H9 (cell line): ENCODE data around the gene SYAP1. TPM values are rescaled to one million over a fixed set of nuclear protein-coding genes. Genes with fewer than 3 reads are reported as not detected.

ENCODE experiments used
- DNase-seq: peaks from one replicate; pipeline ENCODE4 v3.0.0-alpha.2; 2017
- H2AFZ ChIP-seq: one replicate; pipeline ENCODE4 v1.6.1; 2013; ENCODE audit warnings: mild to moderate bottlenecking, low read length, control low read depth, moderate library complexity
- H2AK5ac ChIP-seq: 2 replicates; pipeline ENCODE4 v1.6.1; 2013; ENCODE audit warnings: low read length, control low read depth, mixed read lengths; ENCODE audit not compliant: insufficient read length
- H2BK120ac ChIP-seq: one replicate; pipeline ENCODE4 v1.6.1; 2013; ENCODE audit warnings: low read depth, mild to moderate bottlenecking, low read length, control low read depth, inconsistent platforms; ENCODE audit not compliant: poor library complexity, severe bottlenecking
- H2BK12ac ChIP-seq: 2 replicates; pipeline ENCODE4 v1.6.1; 2013; ENCODE audit warnings: low read length, control low read depth, mixed read lengths, low read depth; ENCODE audit not compliant: insufficient read length
- H2BK15ac ChIP-seq: 2 replicates; pipeline ENCODE4 v1.6.1; 2013; ENCODE audit warnings: low read depth, low read length, control low read depth
- H2BK20ac ChIP-seq: one replicate; pipeline ENCODE4 v1.6.1; 2013; ENCODE audit warnings: low read depth, mild to moderate bottlenecking, low read length, control low read depth, inconsistent platforms; ENCODE audit not compliant: poor library complexity, severe bottlenecking
- H2BK5ac ChIP-seq: 2 replicates; pipeline ENCODE4 v1.6.1; 2013; ENCODE audit warnings: low read length, control low read depth, mixed read lengths; ENCODE audit not compliant: insufficient read length
- H3K14ac ChIP-seq: 2 replicates; pipeline ENCODE4 v1.6.1; 2013; ENCODE audit warnings: low read length, control low read depth; ENCODE audit not compliant: insufficient read depth
- H3K18ac ChIP-seq: 2 replicates; pipeline ENCODE4 v1.6.1; 2013; ENCODE audit warnings: low read depth, mild to moderate bottlenecking, mixed read lengths, low read length, control low read depth; ENCODE audit not compliant: insufficient read length
- H3K23ac ChIP-seq: 2 replicates; pipeline ENCODE4 v1.6.1; 2013; ENCODE audit warnings: low read length, control low read depth, mixed read lengths, low read depth; ENCODE audit not compliant: insufficient read length
- H3K23me2 ChIP-seq: 2 replicates; pipeline ENCODE4 v1.6.1; 2013; ENCODE audit warnings: low read depth, mild to moderate bottlenecking, mixed read lengths, low read length, control low read depth; ENCODE audit not compliant: insufficient read length, poor library complexity, severe bottlenecking
- H3K27ac ChIP-seq: 2 replicates; pipeline ENCODE4 v1.5.1; 2013; ENCODE audit warnings: low read length, control low read depth, mixed read lengths, low read depth; ENCODE audit not compliant: insufficient read length
- H3K27me3 ChIP-seq: 2 replicates; pipeline ENCODE4 v1.6.1; 2013; ENCODE audit warnings: low read length, control low read depth, inconsistent platforms; ENCODE audit not compliant: insufficient read depth
- H3K4ac ChIP-seq: 2 replicates; pipeline ENCODE4 v1.6.1; 2013; ENCODE audit warnings: low read depth, mild to moderate bottlenecking, control low read depth, inconsistent platforms, low read length, moderate library complexity
- H3K4me1 ChIP-seq: 2 replicates; pipeline ENCODE4 v1.6.1; 2013; ENCODE audit warnings: low read length, control low read depth, inconsistent platforms; ENCODE audit not compliant: insufficient read depth
- H3K4me2 ChIP-seq: 2 replicates; pipeline ENCODE4 v1.6.1; 2013; ENCODE audit warnings: low read length, control low read depth, mixed read lengths; ENCODE audit not compliant: insufficient read length, insufficient read depth
- H3K56ac ChIP-seq: 2 replicates; pipeline ENCODE4 v1.6.1; 2013; ENCODE audit warnings: low read depth, mild to moderate bottlenecking, mixed read lengths, low read length, control low read depth; ENCODE audit not compliant: insufficient read length
- H3K79me1 ChIP-seq: 2 replicates; pipeline ENCODE4 v1.6.1; 2013; ENCODE audit warnings: low read depth, mild to moderate bottlenecking, moderate library complexity, low read length, control low read depth, inconsistent platforms; ENCODE audit not compliant: insufficient read depth, poor library complexity, severe bottlenecking
- H3K79me2 ChIP-seq: 2 replicates; pipeline ENCODE4 v1.6.1; 2013; ENCODE audit warnings: low read length, control low read depth, inconsistent platforms; ENCODE audit not compliant: insufficient read depth
- H3K9ac ChIP-seq: 2 replicates; pipeline ENCODE4 v1.6.1; 2013; ENCODE audit warnings: low read length, control low read depth, mixed read lengths; ENCODE audit not compliant: insufficient read length; ENCODE audit errors: extremely low read depth
- H3K9me3 ChIP-seq: one replicate; pipeline ENCODE4 v1.6.1; 2013; ENCODE audit warnings: low read depth, low read length, inconsistent platforms; ENCODE audit not compliant: control insufficient read depth
- H3T11ph ChIP-seq: one replicate; pipeline ENCODE4 v1.6.1; 2013; ENCODE audit warnings: mild to moderate bottlenecking, low read length, control low read depth, inconsistent platforms
- H4K20me1 ChIP-seq: one replicate; pipeline ENCODE4 v1.6.1; 2013; ENCODE audit not compliant: control insufficient read depth, insufficient read length, insufficient read depth
- H4K5ac ChIP-seq: 2 replicates; pipeline ENCODE4 v1.6.1; 2013; ENCODE audit warnings: low read depth, mild to moderate bottlenecking, mixed read lengths, low read length, control low read depth; ENCODE audit not compliant: insufficient read length
- H4K8ac ChIP-seq: replicated peaks from 2 replicates; pipeline ENCODE4 v1.6.1; 2013; ENCODE audit warnings: low read length, control low read depth, mixed read lengths, low read depth; ENCODE audit not compliant: insufficient read length
- H4K91ac ChIP-seq: 2 replicates; pipeline ENCODE4 v1.6.1; 2013; ENCODE audit warnings: low read depth, mild to moderate bottlenecking, moderate library complexity, mixed read lengths, low read length, control low read depth; ENCODE audit not compliant: insufficient read length
- H3K27ac Mint-ChIP-seq, 3 experiments: 2 replicates in 2 of 3; 3 replicates in 1 of 3; pipeline ENCODE4 v1.8.0; 2020 to 2021; ENCODE audit warnings: mixed read lengths in 3 of 3, mild to moderate bottlenecking in 1 of 3, moderate library complexity in 1 of 3
- H3K27me3 Mint-ChIP-seq: 2 replicates; pipeline ENCODE4 v1.8.0; 2021; ENCODE audit warnings: low read depth, mild to moderate bottlenecking, moderate library complexity, mixed read lengths
- H3K36me3 Mint-ChIP-seq, 3 experiments: 2 replicates in 2 of 3; 3 replicates in 1 of 3; pipeline ENCODE4 v1.8.0; 2020 to 2021; ENCODE audit warnings: low read depth in 3 of 3, mixed read lengths in 3 of 3; ENCODE audit not compliant: insufficient read depth in 1 of 3
- H3K4me1 Mint-ChIP-seq, 2 experiments: 2 replicates each; pipeline ENCODE4 v1.8.0; 2020; ENCODE audit warnings: mixed read lengths in 2 of 2
- H3K4me3 Mint-ChIP-seq, 2 experiments: 2 replicates in 1 of 2; 3 replicates in 1 of 2; pipeline ENCODE4 v1.8.0; 2020 to 2021; ENCODE audit warnings: mild to moderate bottlenecking in 2 of 2, mixed read lengths in 2 of 2, moderate library complexity in 1 of 2
- H3K9me3 Mint-ChIP-seq, 2 experiments: 2 replicates in 1 of 2; 3 replicates in 1 of 2; pipeline ENCODE4 v1.8.0; 2020; ENCODE audit warnings: mild to moderate bottlenecking in 2 of 2, mixed read lengths in 2 of 2, moderate library complexity in 1 of 2
- CTCF ChIP-seq: fragments of 200-600 bp; sonication (generic); conservative IDR thresholded peaks from 3 replicates; pipeline ENCODE4 v1.8.0; 2021; ENCODE audit warnings: antibody characterized with exemption, mild to moderate bottlenecking
- total RNA-seq: library from RNA; stranded (reverse); gene quantifications from 2 replicates; pipeline ENCODE4 v1.2.1, GENCODE V29; 2021

The SYAP1 gene
- total RNA-seq, 1 experiment from 2014 or later: 42.7 TPM

GRCh38 chrX:16727637-16728036 lies 8.2 kb downstream of the SYAP1 start:
- peaks cover 43 to 56% (median 52%) of the 10 kb centered on the region in 3 experiments for H3K36me3 Mint-ChIP-seq
- no peaks in the 10 kb centered on the region for H3K27me3 Mint-ChIP-seq
- H3K4me1 ChIP-seq: no peaks in the 10 kb centered on the region

More at GRCh38 chrX:16727637-16728036, 8.2 kb downstream of the SYAP1 start:
- Histone ChIP-seq H4K91ac (no peak overlapping the region), H2BK12ac (no peak overlapping the region), H2BK15ac (no peak overlapping the region), H4K20me1 (no peaks in the 10 kb centered on the region), H3K79me1 (peaks cover 7% of the 10 kb centered on the region), H3K27me3 (no peaks in the 10 kb centered on the region), H3K14ac (no peak overlapping the region), H3T11ph (no peak overlapping the region), H3K27ac (no peak overlapping the region), H3K23ac (no peak overlapping the region), H2BK5ac (no peak overlapping the region), H3K9ac (no peak overlapping the region), H2BK20ac (no peak overlapping the region), H4K5ac (no peak overlapping the region), H2AFZ (no peak overlapping the region), H3K4me2 (no peak overlapping the region), H4K8ac (no peak overlapping the region), H3K9me3 (no peaks in the 10 kb centered on the region), H3K56ac (no peak overlapping the region), H3K79me2 (peaks cover 19% of the 10 kb centered on the region; the same call in 1 of the 2 replicates), H2BK120ac (no peak overlapping the region), H2AK5ac (no peak overlapping the region), H3K18ac (no peak overlapping the region), H3K23me2 (no peaks in the 10 kb centered on the region), H3K4ac (no peak overlapping the region)
- TF ChIP-seq CTCF: no peak
- DNase-seq: no peak
- Mint-ChIP-seq H3K4me1 (peaks cover under 1 to 2% of the 10 kb centered on the region in 2 experiments; a peak in 1 of 4 replicates), H3K27ac (no peak overlapping the region), H3K9me3 (peaks cover 19 to 26% of the 10 kb centered on the region in 2 experiments), H3K4me3 (no peak overlapping the region)
